Cardiac muscle cell (in vitro differentiated cells and primary cell): ENCODE measurements around the gene PIK3C2B. TPM values are rescaled to one million over a fixed set of nuclear protein-coding genes. Genes with fewer than 3 reads are reported as not detected.

Experiments
- DNase-seq, 2 donors: peaks; one replicate each; pipeline versions ENCODE4 v3.0.0 to v3.0.0-alpha.2; 2010 to 2017; ENCODE audit warnings: low read depth in 1 of 2, low spot score in 1 of 2
- H3K27ac ChIP-seq: fragments of 200-600 bp; sonication (generic); 2 replicates; pipeline ENCODE4 v1.5.1; 2016
- H3K27me3 ChIP-seq: fragments of 200-600 bp; sonication (generic); 2 replicates; pipeline ENCODE4 v1.6.0; 2016; ENCODE audit warnings: control low read depth
- H3K36me3 ChIP-seq: fragments of 200-600 bp; sonication (generic); 2 replicates; pipeline ENCODE4 v1.5.1; 2016; ENCODE audit warnings: control low read depth
- H3K4me1 ChIP-seq: fragments of 200-600 bp; sonication (generic); 2 replicates; pipeline ENCODE4 v1.8.1; 2017; ENCODE audit warnings: low read depth, mild to moderate bottlenecking, mixed run types
- H3K4me3 ChIP-seq: fragments of 200-600 bp; sonication (generic); 2 replicates; pipeline ENCODE4 v1.5.1; 2016; ENCODE audit warnings: mild to moderate bottlenecking
- H3K9me3 ChIP-seq: fragments of 200-600 bp; sonication (generic); 2 replicates; pipeline ENCODE4 v1.5.1; 2017; ENCODE audit warnings: low read depth, mild to moderate bottlenecking, control low read depth
- CTCF ChIP-seq: IDR thresholded peaks from 2 replicates; pipeline ENCODE4 v1.5.1; 2012; ENCODE audit warnings: low read depth, mild to moderate bottlenecking, low read length
- polyA plus RNA-seq: library from polyadenylated mRNA; unstranded; fragments of >200 nt; fragmentation: Nextera tagmentation; extraction: Ambion mirVana; gene quantifications from 2 replicates; pipeline ENCODE4 v1.2.1, GENCODE V29; 2016
- total RNA-seq: library from RNA; depleted of rRNA; stranded (reverse); fragments of >200 nt; gene quantifications from 2 replicates; pipeline ENCODE4 v1.2.3, GENCODE V29; 2016

The PIK3C2B gene
- total and polyA plus RNA-seq, 2 experiments from 2014 or later: 11.2 to 23.3 TPM

- no peaks in the 10 kb centered on the region for H3K27me3 ChIP-seq
- H3K4me1 ChIP-seq: no peaks in the 10 kb centered on the region
- no peak overlapping the region for H3K4me3 ChIP-seq
- TF ChIP-seq CTCF: no peak
- no peaks in the 10 kb centered on the region for H3K36me3 ChIP-seq
- DNase-seq: no peak
- no peaks in the 10 kb centered on the region for H3K9me3 ChIP-seq
- no peak overlapping the region for H3K27ac ChIP-seq
These were observed 5.2 kb upstream of the PIK3C2B start for GRCh38 chr1:204499511-204500468.

GRCh38 chr1:204498981-204499380 is 4.4 kb upstream of the PIK3C2B start:
- no peak for TF ChIP-seq CTCF
- Histone ChIP-seq H3K27me3 (no peaks in the 10 kb centered on the region), H3K4me1 (no peaks in the 10 kb centered on the region), H3K9me3 (no peaks in the 10 kb centered on the region), H3K27ac (no peak overlapping the region), H3K4me3 (no peak overlapping the region), H3K36me3 (no peaks in the 10 kb centered on the region)
- no peak for DNase-seq

GRCh38 chr1:204495777-204496176 is 1.2 kb upstream of the PIK3C2B start:
- TF ChIP-seq CTCF: no peak
- no peak for DNase-seq
- H3K4me1 ChIP-seq: peaks cover 15% of the 10 kb centered on the region
- H3K36me3 ChIP-seq: no peaks in the 10 kb centered on the region
- H3K9me3 ChIP-seq: no peaks in the 10 kb centered on the region
- no peak overlapping the region for H3K27ac ChIP-seq
- peak overlapping the region; percentile 63 for H3K4me3 ChIP-seq
- no peaks in the 10 kb centered on the region for H3K27me3 ChIP-seq

GRCh38 chr1:204495078-204495753 is 611 bp upstream of the PIK3C2B start:
- Histone ChIP-seq H3K36me3 (no peaks in the 10 kb centered on the region), H3K27ac (peak overlapping the region; percentile 97), H3K4me3 (peak overlapping the region; percentile 63), H3K4me1 (peaks cover 15% of the 10 kb centered on the region), H3K27me3 (no peaks in the 10 kb centered on the region), H3K9me3 (no peaks in the 10 kb centered on the region)
- no peak for DNase-seq
- no peak for TF ChIP-seq CTCF

- Histone ChIP-seq H3K4me3 (peak overlapping the region; percentile 63), H3K4me1 (peaks cover 15% of the 10 kb centered on the region), H3K36me3 (no peaks in the 10 kb centered on the region), H3K27ac (peak overlapping the region; percentile 97), H3K9me3 (no peaks in the 10 kb centered on the region), H3K27me3 (no peaks in the 10 kb centered on the region)
- DNase-seq: peak in 1 of 2 donors; percentile 72
- no peak for TF ChIP-seq CTCF
These were observed 673 bp downstream of the PIK3C2B start for GRCh38 chr1:204493984-204494280.
